ENCODE measurements around the gene KMT5B. TPM values are rescaled to one million over a fixed set of nuclear protein-coding genes. Genes with fewer than 3 reads are reported as not detected.

Gene KMT5B
- total and polyA plus RNA-seq, 2 experiments from 2014 or later: 26.4 to 31.0 TPM

DNA sequence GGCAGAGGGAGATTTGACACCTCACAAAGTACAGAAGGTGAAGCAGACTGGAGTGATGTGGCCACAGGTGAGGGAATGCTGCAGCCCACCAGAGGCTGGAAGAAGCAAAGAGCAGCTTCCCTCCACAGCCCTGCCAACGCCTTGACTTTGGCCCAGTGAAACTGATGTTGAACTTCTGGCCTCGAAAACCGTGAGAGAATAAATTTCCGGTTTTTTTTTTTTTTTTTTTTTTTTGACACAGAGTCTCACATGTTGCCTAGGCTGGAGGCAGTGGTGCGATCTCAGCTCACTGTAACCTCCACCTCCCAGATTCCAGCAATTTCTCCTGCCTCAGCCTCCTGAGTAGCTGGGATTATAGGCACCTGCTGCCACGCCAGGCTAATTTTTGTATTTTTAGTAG lies 8.7 kb downstream of the KMT5B start (continued):
- TF ChIP-seq, protein P1, sequence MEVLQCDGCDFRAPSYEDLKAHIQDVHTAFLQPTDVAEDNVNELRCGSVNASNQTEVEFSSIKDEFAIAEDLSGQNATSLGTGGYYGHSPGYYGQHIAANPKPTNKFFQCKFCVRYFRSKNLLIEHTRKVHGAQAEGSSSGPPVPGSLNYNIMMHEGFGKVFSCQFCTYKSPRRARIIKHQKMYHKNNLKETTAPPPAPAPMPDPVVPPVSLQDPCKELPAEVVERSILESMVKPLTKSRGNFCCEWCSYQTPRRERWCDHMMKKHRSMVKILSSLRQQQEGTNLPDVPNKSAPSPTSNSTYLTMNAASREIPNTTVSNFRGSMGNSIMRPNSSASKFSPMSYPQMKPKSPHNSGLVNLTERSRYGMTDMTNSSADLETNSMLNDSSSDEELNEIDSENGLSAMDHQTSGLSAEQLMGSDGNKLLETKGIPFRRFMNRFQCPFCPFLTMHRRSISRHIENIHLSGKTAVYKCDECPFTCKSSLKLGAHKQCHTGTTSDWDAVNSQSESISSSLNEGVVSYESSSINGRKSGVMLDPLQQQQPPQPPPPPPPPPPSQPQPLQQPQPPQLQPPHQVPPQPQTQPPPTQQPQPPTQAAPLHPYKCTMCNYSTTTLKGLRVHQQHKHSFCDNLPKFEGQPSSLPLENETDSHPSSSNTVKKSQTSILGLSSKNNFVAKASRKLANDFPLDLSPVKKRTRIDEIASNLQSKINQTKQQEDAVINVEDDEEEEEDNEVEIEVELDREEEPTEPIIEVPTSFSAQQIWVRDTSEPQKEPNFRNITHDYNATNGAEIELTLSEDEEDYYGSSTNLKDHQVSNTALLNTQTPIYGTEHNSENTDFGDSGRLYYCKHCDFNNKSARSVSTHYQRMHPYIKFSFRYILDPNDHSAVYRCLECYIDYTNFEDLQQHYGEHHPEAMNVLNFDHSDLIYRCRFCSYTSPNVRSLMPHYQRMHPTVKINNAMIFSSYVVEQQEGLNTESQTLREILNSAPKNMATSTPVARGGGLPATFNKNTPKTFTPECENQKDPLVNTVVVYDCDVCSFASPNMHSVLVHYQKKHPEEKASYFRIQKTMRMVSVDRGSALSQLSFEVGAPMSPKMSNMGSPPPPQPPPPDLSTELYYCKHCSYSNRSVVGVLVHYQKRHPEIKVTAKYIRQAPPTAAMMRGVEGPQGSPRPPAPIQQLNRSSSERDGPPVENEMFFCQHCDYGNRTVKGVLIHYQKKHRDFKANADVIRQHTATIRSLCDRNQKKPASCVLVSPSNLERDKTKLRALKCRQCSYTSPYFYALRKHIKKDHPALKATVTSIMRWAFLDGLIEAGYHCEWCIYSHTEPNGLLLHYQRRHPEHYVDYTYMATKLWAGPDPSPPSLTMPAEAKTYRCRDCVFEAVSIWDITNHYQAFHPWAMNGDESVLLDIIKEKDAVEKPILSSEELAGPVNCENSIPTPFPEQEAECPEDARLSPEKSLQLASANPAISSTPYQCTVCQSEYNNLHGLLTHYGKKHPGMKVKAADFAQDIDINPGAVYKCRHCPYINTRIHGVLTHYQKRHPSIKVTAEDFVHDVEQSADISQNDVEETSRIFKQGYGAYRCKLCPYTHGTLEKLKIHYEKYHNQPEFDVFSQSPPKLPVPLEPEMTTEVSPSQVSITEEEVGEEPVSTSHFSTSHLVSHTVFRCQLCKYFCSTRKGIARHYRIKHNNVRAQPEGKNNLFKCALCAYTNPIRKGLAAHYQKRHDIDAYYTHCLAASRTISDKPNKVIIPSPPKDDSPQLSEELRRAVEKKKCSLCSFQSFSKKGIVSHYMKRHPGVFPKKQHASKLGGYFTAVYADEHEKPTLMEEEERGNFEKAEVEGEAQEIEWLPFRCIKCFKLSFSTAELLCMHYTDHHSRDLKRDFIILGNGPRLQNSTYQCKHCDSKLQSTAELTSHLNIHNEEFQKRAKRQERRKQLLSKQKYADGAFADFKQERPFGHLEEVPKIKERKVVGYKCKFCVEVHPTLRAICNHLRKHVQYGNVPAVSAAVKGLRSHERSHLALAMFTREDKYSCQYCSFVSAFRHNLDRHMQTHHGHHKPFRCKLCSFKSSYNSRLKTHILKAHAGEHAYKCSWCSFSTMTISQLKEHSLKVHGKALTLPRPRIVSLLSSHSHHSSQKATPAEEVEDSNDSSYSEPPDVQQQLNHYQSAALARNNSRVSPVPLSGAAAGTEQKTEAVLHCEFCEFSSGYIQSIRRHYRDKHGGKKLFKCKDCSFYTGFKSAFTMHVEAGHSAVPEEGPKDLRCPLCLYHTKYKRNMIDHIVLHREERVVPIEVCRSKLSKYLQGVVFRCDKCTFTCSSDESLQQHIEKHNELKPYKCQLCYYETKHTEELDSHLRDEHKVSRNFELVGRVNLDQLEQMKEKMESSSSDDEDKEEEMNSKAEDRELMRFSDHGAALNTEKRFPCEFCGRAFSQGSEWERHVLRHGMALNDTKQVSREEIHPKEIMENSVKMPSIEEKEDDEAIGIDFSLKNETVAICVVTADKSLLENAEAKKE (CRISPR knock-in tag; IDR thresholded peaks at IDR 0.05): no peak
- TF ChIP-seq ZNF331 (CRISPR knock-in tag; IDR thresholded peaks at IDR 0.05; ENCODE audit: low read depth) (no peak), NANOG (IDR thresholded peaks at IDR 0.05; ENCODE audit: borderline replicate concordance) (no peak), EZH2phosphoT487 (IDR thresholded peaks at IDR 0.05; ENCODE audit: unreplicated experiment) (no peak), STAT1 (IDR thresholded peaks at IDR 0.05; ENCODE audit: unreplicated experiment) (no peak), EZH2 (IDR thresholded peaks at IDR 0.05; ENCODE audit: low read depth, unreplicated experiment) (no peak), JUNB (IDR thresholded peaks at IDR 0.05; ENCODE audit: unreplicated experiment) (no peak)
- TF ChIP-seq, protein P2, sequence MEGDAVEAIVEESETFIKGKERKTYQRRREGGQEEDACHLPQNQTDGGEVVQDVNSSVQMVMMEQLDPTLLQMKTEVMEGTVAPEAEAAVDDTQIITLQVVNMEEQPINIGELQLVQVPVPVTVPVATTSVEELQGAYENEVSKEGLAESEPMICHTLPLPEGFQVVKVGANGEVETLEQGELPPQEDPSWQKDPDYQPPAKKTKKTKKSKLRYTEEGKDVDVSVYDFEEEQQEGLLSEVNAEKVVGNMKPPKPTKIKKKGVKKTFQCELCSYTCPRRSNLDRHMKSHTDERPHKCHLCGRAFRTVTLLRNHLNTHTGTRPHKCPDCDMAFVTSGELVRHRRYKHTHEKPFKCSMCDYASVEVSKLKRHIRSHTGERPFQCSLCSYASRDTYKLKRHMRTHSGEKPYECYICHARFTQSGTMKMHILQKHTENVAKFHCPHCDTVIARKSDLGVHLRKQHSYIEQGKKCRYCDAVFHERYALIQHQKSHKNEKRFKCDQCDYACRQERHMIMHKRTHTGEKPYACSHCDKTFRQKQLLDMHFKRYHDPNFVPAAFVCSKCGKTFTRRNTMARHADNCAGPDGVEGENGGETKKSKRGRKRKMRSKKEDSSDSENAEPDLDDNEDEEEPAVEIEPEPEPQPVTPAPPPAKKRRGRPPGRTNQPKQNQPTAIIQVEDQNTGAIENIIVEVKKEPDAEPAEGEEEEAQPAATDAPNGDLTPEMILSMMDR (conservative IDR thresholded peaks at IDR 0.05; ENCODE audit: low read depth in 2 of 2): no peak

DNA sequence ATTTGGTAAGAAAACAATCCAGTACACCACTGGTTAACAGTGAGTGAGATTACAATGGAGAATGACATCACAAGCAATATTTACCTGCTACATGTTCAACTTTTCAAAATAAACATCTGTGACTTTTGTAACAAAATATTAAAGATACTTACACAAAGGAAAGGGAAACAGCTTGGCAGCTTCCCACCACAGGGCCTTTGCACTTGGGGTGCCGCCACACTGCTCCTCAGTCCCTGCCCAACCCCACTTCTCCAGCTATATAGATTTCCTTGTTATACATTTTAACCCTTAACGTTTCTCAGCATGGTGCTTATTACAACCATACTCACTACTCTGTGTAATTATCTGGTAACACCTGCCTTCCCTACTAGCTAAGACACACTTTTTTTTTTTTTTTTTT lies 10.9 kb downstream of the KMT5B start:
- Histone ChIP-seq H3K27ac (ENCODE audit: low read depth) (no peak overlapping the region), H3K4me3 (no peak overlapping the region), H3K4me1 (ENCODE audit: insufficient read depth) (peaks cover 33% of the 10 kb centered on the region), H4K20me1 (replicated peaks; ENCODE audit: insufficient read depth) (peaks cover 29% of the 10 kb centered on the region), H2AFZ (no peak overlapping the region), H3F3A (replicated peaks; ENCODE audit: low read depth) (no peaks in the 10 kb centered on the region), H3K9me2 (ENCODE audit: insufficient read depth) (no peaks in the 10 kb centered on the region), H3K79me2 (replicated peaks; ENCODE audit: insufficient read depth) (peaks cover 100% of the 10 kb centered on the region), H3K36me3 (ENCODE audit: insufficient read depth) (no peaks in the 10 kb centered on the region), H3K27me3 (ENCODE audit: insufficient read depth) (no peaks in the 10 kb centered on the region), H3K4me2 (no peak overlapping the region)
- DNase-seq (ENCODE audit: low spot score) (no peak), ATAC-seq (no peak)
- H3K36me3 Mint-ChIP-seq (ENCODE audit: low read depth): no peaks in the 10 kb centered on the region
- no peak overlapping the region for H3K4me3 Mint-ChIP-seq
- no peaks in the 10 kb centered on the region for H3K9me3 Mint-ChIP-seq
- peaks cover 56% of the 10 kb centered on the region for H3K4me1 Mint-ChIP-seq
- no peak overlapping the region for H3K27ac Mint-ChIP-seq
- peaks cover 7% of the 10 kb centered on the region for H3K27me3 Mint-ChIP-seq (ENCODE audit: insufficient read depth, low read depth, poor library complexity)
- TF ChIP-seq ZNF114 (CRISPR knock-in tag; IDR thresholded peaks at IDR 0.05): no peak
- TF ChIP-seq, protein P1 (CRISPR knock-in tag; IDR thresholded peaks at IDR 0.05): no peak
- no peak for TF ChIP-seq NANOG (IDR thresholded peaks at IDR 0.05; ENCODE audit: borderline replicate concordance)
